OCI-LY7 (cell line): ENCODE data around the gene DGLUCY. TPM values are rescaled to one million over a fixed set of nuclear protein-coding genes. Genes with fewer than 3 reads are reported as not detected.

Experiments
- BruUV-seq: library from RNA; stranded (reverse); fragments of 400-500 nt; replicated peaks from 2 replicates; lab custom pipeline; 2021; lab: Mats Ljungman, UMichigan
- CTCF ChIA-PET: fragments of 300-600 bp; sonication (Branson Sonifier 250); formaldehyde crosslinking; loops from one replicate; lab custom pipeline; 2022; ENCODE audit warnings: antibody characterized with exemption; ENCODE audit not compliant: unreplicated experiment; lab: Charles Lee
- POLR2A ChIA-PET: fragments of 300-600 bp; sonication (Branson Sonifier 250); formaldehyde crosslinking; loops from one replicate; lab custom pipeline; 2022; ENCODE audit warnings: antibody characterized with exemption; lab: Charles Lee
- DNase-seq: peaks from one replicate; pipeline ENCODE4 v3.0.0-alpha.2; 2015; ENCODE audit warnings: low spot score
- H2AFZ ChIP-seq: fragments of 200-600 bp; sonication (generic), shearing (Covaris generic); 2 replicates; pipeline ENCODE4 v1.6.1; 2014; ENCODE audit warnings: mild to moderate bottlenecking, antibody characterized with exemption, low read length, moderate library complexity
- H3K27ac ChIP-seq: fragments of 200-600 bp; sonication (generic); 2 replicates; pipeline ENCODE4 v1.5.1; 2014; ENCODE audit warnings: mixed run types, low read depth, mild to moderate bottlenecking, moderate library complexity, low read length, inconsistent platforms; ENCODE audit not compliant: poor library complexity, severe bottlenecking
- H3K36me3 ChIP-seq: fragments of 200-600 bp; sonication (generic); 2 replicates; pipeline ENCODE4 v1.6.1; 2014; ENCODE audit warnings: mild to moderate bottlenecking, antibody characterized with exemption, low read length, moderate library complexity, mixed read lengths; ENCODE audit not compliant: insufficient read depth
- H3K4me1 ChIP-seq: fragments of 200-600 bp; sonication (generic); 2 replicates; pipeline ENCODE4 v1.5.1; 2014; ENCODE audit warnings: mild to moderate bottlenecking, low read length; ENCODE audit not compliant: insufficient read depth, poor library complexity, severe bottlenecking
- H3K4me2 ChIP-seq: fragments of 200-600 bp; sonication (generic); 2 replicates; pipeline ENCODE4 v1.6.1; 2014; ENCODE audit warnings: mild to moderate bottlenecking, low read length
- H3K4me3 ChIP-seq: fragments of 200-600 bp; sonication (generic); 2 replicates; pipeline ENCODE4 v1.5.1; 2014; ENCODE audit warnings: mild to moderate bottlenecking, low read depth, low read length; ENCODE audit not compliant: poor library complexity, severe bottlenecking
- H3K79me2 ChIP-seq: fragments of 200-600 bp; sonication (generic); 2 replicates; pipeline ENCODE4 v1.6.1; 2016; ENCODE audit warnings: low read depth, mild to moderate bottlenecking, low read length, moderate library complexity, mixed read lengths; ENCODE audit not compliant: insufficient read depth
- H3K9me2 ChIP-seq: fragments of 200-600 bp; sonication (generic); 2 replicates; pipeline ENCODE4 v1.6.1; 2016; ENCODE audit warnings: mild to moderate bottlenecking, low read length, mixed read lengths; ENCODE audit not compliant: insufficient read depth
- H3K9me3 ChIP-seq: fragments of 200-600 bp; sonication (generic); 2 replicates; pipeline ENCODE4 v1.6.1; 2014; ENCODE audit warnings: mild to moderate bottlenecking, mixed run types, low read length, mixed read lengths
- H4K20me1 ChIP-seq: fragments of 200-600 bp; sonication (generic); 2 replicates; pipeline ENCODE4 v1.6.1; 2014; ENCODE audit warnings: mild to moderate bottlenecking, antibody characterized with exemption, low read length, moderate library complexity, mixed read lengths; ENCODE audit not compliant: insufficient read depth
- CTCF ChIP-seq: fragments of 200-600 bp; sonication (generic); conservative IDR thresholded peaks from 2 replicates; pipeline ENCODE4 v1.5.1; 2014; ENCODE audit warnings: mild to moderate bottlenecking, antibody characterized with exemption, low read length, moderate library complexity, mixed read lengths
- EZH2phosphoT487 ChIP-seq: fragments of 200-600 bp; sonication (generic); IDR thresholded peaks from 2 replicates; pipeline ENCODE4 v1.6.1; 2018; ENCODE audit warnings: low read depth, borderline replicate concordance, mild to moderate bottlenecking, mixed run types, antibody characterized with exemption, low read length, moderate library complexity, mixed read lengths
- intact Hi-C: fragments of 100-400 bp; cut with micrococcal nuclease; formaldehyde crosslinking; loops from one replicate; pipeline ENCODE4 v1.10.0; 2022; ENCODE audit not compliant: unreplicated experiment
- total RNA-seq, 2 experiments: library from RNA; depleted of rRNA in 1 of 2; stranded (reverse); fragments of >200 nt in 1 of 2; shearing (Covaris generic) in 1 of 2; gene quantifications; 2 replicates each; pipeline ENCODE4 v1.2.3, GENCODE V29; 2014 to 2022

Gene DGLUCY
- total RNA-seq, 2 experiments from 2014 or later, result 37.6 to 56.8 TPM

- peak overlapping the region; percentile 86 for H3K4me3 ChIP-seq
- intact Hi-C loops, result loop anchor here (1.0 kb wide), 1 partner anchor 54 kb away; the partner anchor contains the start of gene RPS6KA5
- BruUV-seq, result TSS peak; percentile 61
- peak overlapping the region; percentile 100 for H3K4me2 ChIP-seq
- no peaks in the 10 kb centered on the region for H4K20me1 ChIP-seq
- peaks cover 21% of the 10 kb centered on the region for H3K4me1 ChIP-seq
- DNase-seq, result peak; percentile 83
- peak overlapping the region; percentile 73 for H3K27ac ChIP-seq
- peaks cover 33% of the 10 kb centered on the region for H3K36me3 ChIP-seq
- peaks cover 28% of the 10 kb centered on the region for H3K79me2 ChIP-seq
- POLR2A ChIA-PET, result interaction anchor here (0.7 to 2.6 kb wide), 13 partner anchors 10 to 360 kb away, joined by 3 to 14 read pairs (median 3); partner anchors contain the start of gene RPS6KA5
- CTCF ChIA-PET, result interaction anchor here (0.6 to 1.2 kb wide), 6 partner anchors 24 to 411 kb away, joined by 3 to 4 read pairs (median 3); partner anchors contain the start of gene RPS6KA5
- H3K9me3 ChIP-seq, result no peaks in the 10 kb centered on the region
- H2AFZ ChIP-seq, result peak overlapping the region; percentile 85
- H3K9me2 ChIP-seq, result no peaks in the 10 kb centered on the region
- TF ChIP-seq EZH2phosphoT487, result no peak
- no peak for TF ChIP-seq CTCF
These were observed 499 bp downstream of the DGLUCY start for GRCh38 chr14:91114079-91115065.

- ChIA-PET CTCF (no interaction called here), POLR2A (interaction anchor here (0.5 to 1.8 kb wide), 7 partner anchors 9 to 965 kb away, joined by 3 to 7 read pairs (median 4); no protein-coding TSS in a partner anchor)
- BruUV-seq, result no TSS peak
- H4K20me1 ChIP-seq, result no peaks in the 10 kb centered on the region
- H3K4me1 ChIP-seq, result peaks cover 21% of the 10 kb centered on the region
- peaks cover 28% of the 10 kb centered on the region for H3K79me2 ChIP-seq
- DNase-seq, result peak; percentile 8
- intact Hi-C loops, result no loop called here
- no peak for TF ChIP-seq EZH2phosphoT487
- TF ChIP-seq CTCF, result no peak
- H2AFZ ChIP-seq, result no peak overlapping the region
- peaks cover 38% of the 10 kb centered on the region for H3K36me3 ChIP-seq
- peak overlapping the region; percentile 86 for H3K4me3 ChIP-seq
- peak overlapping the region; percentile 100 for H3K4me2 ChIP-seq
- H3K9me2 ChIP-seq, result no peaks in the 10 kb centered on the region
- no peaks in the 10 kb centered on the region for H3K9me3 ChIP-seq
- no peak overlapping the region for H3K27ac ChIP-seq
These were observed 2.3 kb downstream of the DGLUCY start for GRCh38 chr14:91115986-91116770.
